ENCODE results near the gene GRB10.
"Not testable (repeated sequence)": the region's sequence is repeated elsewhere in the genome, so short reads cannot be mapped to it uniquely, and the experiment has no call there.

GRB10 gene

DNA sequence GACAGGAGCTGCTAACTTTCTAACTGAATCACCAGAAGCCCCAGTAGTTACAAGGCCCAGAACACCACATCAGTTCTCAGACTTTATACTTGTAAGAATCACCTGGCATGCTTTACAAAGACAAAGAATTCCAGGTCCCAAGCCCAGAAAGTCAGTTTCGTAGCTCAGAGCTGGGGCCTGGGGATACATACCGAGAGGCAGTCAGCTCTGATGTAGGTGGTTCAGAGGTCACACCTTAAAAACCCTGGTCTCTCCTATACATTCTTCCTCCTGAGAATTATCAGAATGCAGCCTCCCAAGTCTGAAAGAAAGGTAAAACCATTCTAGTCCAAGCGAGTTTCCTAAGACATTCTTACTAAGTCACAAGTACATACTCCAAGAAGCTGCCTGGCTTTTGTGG, 2.3 kb downstream of the GRB10 start:
- no peak for TF ChIP-seq CTCF (IDR thresholded peaks at IDR 0.05; ENCODE audit: insufficient read depth, missing control alignments)
- FAIRE-seq (no peak), DNase-seq (ENCODE audit: insufficient read length, low spot score) (no peak)

GRCh38 chr7:50779427-50779826, 3.3 kb downstream of the GRB10 start:
- FAIRE-seq (no peak), DNase-seq (ENCODE audit: insufficient read length, low spot score) (no peak)
- TF ChIP-seq CTCF (IDR thresholded peaks at IDR 0.05; ENCODE audit: insufficient read depth, missing control alignments), result no peak

DNA sequence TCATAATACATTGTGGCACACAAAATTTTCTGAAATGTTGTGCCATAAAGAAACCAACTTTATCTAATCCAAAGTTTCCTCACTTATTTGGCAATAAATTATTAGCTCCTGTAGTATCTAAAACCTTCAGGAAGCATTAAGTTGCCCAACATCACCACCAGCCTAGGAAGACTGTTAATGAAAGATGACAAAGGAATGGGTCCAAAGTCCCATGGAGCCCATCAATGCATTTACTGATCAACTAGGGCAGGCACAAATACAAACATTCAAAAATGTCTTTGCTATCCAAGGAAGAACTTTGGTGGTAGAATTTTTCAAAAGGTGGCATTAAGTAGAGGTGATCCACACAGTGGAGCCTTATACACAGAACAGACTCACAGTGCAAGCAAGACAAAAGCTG, 4.5 kb downstream of the GRB10 start:
- FAIRE-seq (no peak), DNase-seq (ENCODE audit: insufficient read length, low spot score) (no peak)
- TF ChIP-seq CTCF (IDR thresholded peaks at IDR 0.05; ENCODE audit: insufficient read depth, missing control alignments), result no peak

DNA sequence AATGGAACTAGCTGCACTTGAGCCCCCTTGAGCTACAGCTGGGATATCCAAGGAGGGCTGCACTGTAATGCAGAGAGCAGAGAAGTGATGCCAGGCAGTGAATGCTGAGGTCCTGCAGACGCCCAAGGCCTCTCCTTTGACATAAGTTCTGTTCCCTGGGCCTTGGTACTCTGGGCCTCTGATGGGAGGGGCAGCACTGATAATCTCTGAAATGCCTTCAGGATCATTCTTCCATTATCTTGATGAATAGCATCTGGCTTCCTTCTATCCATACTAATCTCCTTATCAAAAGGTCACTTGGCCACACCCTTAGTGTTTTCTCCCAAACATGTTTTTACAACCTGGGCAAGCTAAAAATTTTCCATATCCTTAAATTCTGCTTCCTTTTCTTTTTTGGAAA, 6.9 kb downstream of the GRB10 start:
- no peak for TF ChIP-seq CTCF (IDR thresholded peaks at IDR 0.05; ENCODE audit: insufficient read depth, missing control alignments)
- no peak for DNase-seq (ENCODE audit: insufficient read length, low spot score)
- peak; percentile 91 for FAIRE-seq

DNA sequence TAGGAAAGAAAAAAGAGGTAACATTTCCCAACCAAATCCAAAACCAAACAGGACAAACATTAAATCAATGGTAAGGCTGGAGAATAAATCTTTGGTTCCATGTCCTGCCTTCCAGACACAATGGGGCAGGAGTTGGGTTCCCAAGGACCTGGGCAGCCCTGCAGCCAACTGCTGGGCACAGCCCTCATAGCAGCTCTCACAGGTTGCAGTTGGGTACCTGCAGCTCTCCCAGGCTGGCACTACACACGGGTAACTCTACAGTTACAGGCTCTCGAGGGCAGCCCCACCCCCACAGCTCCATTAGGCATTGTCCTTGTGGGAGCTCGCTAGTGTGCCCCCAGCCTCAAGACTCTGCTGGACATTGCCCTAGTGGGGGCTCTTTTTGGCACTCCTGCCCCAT, 7.5 kb downstream of the GRB10 start:
- FAIRE-seq, result no peak

GRCh38 chr7:50774319-50774718, 8.4 kb downstream of the GRB10 start:
- FAIRE-seq, result no peak
- no peak for TF ChIP-seq CTCF (IDR thresholded peaks at IDR 0.05; ENCODE audit: insufficient read depth, missing control alignments)
- no peak for DNase-seq (ENCODE audit: insufficient read length, low spot score)

More for the DNA sequence above, 7.5 kb downstream of the GRB10 start:
- no peak for DNase-seq (ENCODE audit: insufficient read length, low spot score)
- no peak for TF ChIP-seq CTCF (IDR thresholded peaks at IDR 0.05; ENCODE audit: insufficient read depth, missing control alignments)

GRCh38 chr7:50773071-50773470, 9.6 kb downstream of the GRB10 start:
- not testable (repeated sequence) for DNase-seq (ENCODE audit: insufficient read length, low spot score); FAIRE-seq

Measured in D721Med (cell line).